PC-3 (cell line): ENCODE results near the gene RASAL2. TPM values are rescaled to one million over a fixed set of nuclear protein-coding genes. Genes with fewer than 3 reads are reported as not detected.

Experiments used
- ATAC-seq: fragments of 200-7000 bp; cut with Tn5 transposase; 2 replicates; pipeline ENCODE4 v1.9.1; 2020; ENCODE audit warnings: mild to moderate bottlenecking, moderate library complexity
- BruUV-seq: library from RNA; stranded (reverse); fragments of 400-500 nt; replicated peaks from 2 replicates; lab custom pipeline; 2021; lab: Mats Ljungman, UMichigan
- CTCF ChIA-PET: fragments of 300-600 bp; sonication (Branson Sonifier 250); formaldehyde crosslinking; loops from one replicate; lab custom pipeline; 2022; ENCODE audit warnings: antibody characterized with exemption; lab: Charles Lee
- POLR2A ChIA-PET: fragments of 300-600 bp; sonication (Branson Sonifier 250); formaldehyde crosslinking; loops from one replicate; lab custom pipeline; 2022; ENCODE audit warnings: antibody characterized with exemption; ENCODE audit not compliant: unreplicated experiment; lab: Charles Lee
- DNase-seq: peaks from one replicate; pipeline ENCODE4 v3.0.0-alpha.2; 2015
- H2AFZ ChIP-seq: fragments of 300-600 bp; sonication (generic); 2 replicates; pipeline ENCODE4 v1.6.0; 2016; ENCODE audit warnings: antibody characterized with exemption, low read length
- H3F3A ChIP-seq: fragments of 300-600 bp; sonication (generic); one replicate; pipeline ENCODE4 v1.6.0; 2017; ENCODE audit warnings: antibody characterized with exemption, low read length, control low read depth, mild to moderate bottlenecking; ENCODE audit not compliant: unreplicated experiment
- H3K27ac ChIP-seq: fragments of 300-600 bp; sonication (generic); 2 replicates; pipeline ENCODE4 v1.5.1; 2016; ENCODE audit warnings: mild to moderate bottlenecking, low read length
- H3K27me3 ChIP-seq: fragments of 300-600 bp; sonication (generic); 2 replicates; pipeline ENCODE4 v1.6.1; 2016; ENCODE audit warnings: low read length, mixed read lengths
- H3K36me3 ChIP-seq: fragments of 300-600 bp; sonication (generic); 2 replicates; pipeline ENCODE4 v1.6.1; 2016; ENCODE audit warnings: low read depth, mixed run types, low read length, mixed read lengths
- H3K4me1 ChIP-seq: fragments of 300-600 bp; sonication (generic); 2 replicates; pipeline ENCODE4 v1.5.1; 2016; ENCODE audit warnings: low read length; ENCODE audit not compliant: insufficient read depth
- H3K4me2 ChIP-seq: fragments of 300-600 bp; sonication (generic); 2 replicates; pipeline ENCODE4 v1.6.0; 2016; ENCODE audit warnings: low read length
- H3K4me3 ChIP-seq: fragments of 300-600 bp; sonication (generic); 2 replicates; pipeline ENCODE4 v1.5.1; 2016; ENCODE audit warnings: mild to moderate bottlenecking, low read length, mixed read lengths
- H3K79me2 ChIP-seq: fragments of 300-600 bp; sonication (generic); 2 replicates; pipeline ENCODE4 v1.6.1; 2017; ENCODE audit warnings: low read length, mixed read lengths
- H3K9ac ChIP-seq: fragments of 300-600 bp; sonication (generic); 2 replicates; pipeline ENCODE4 v1.6.0; 2016; ENCODE audit warnings: mild to moderate bottlenecking, low read length
- H3K9me2 ChIP-seq: fragments of 300-600 bp; sonication (generic); replicated peaks from 2 replicates; pipeline ENCODE4 v1.6.1; 2016; ENCODE audit warnings: mixed run types, low read length, mixed read lengths
- H3K9me3 ChIP-seq: fragments of 300-600 bp; sonication (generic); 2 replicates; pipeline ENCODE4 v1.6.1; 2016; ENCODE audit warnings: low read length, mixed read lengths
- H4K20me1 ChIP-seq: fragments of 300-600 bp; sonication (generic); 2 replicates; pipeline ENCODE4 v1.6.1; 2016; ENCODE audit warnings: low read length, mixed read lengths
- EZH2 ChIP-seq: fragments of 300-600 bp; sonication (generic); IDR thresholded peaks from one replicate; pipeline ENCODE4 v1.6.1; 2017; ENCODE audit warnings: antibody characterized with exemption, mild to moderate bottlenecking, low read length; ENCODE audit not compliant: unreplicated experiment
- EZH2phosphoT487 ChIP-seq: fragments of 300-600 bp; sonication (generic); IDR thresholded peaks from 2 replicates; pipeline ENCODE4 v1.6.1; 2018; ENCODE audit warnings: mild to moderate bottlenecking, antibody characterized with exemption, low read length, borderline replicate concordance
- intact Hi-C: fragments of 100-400 bp; cut with micrococcal nuclease; formaldehyde crosslinking; loops from 2 replicates; pipeline ENCODE4 v1.9.0; 2023
- total RNA-seq: library from RNA; depleted of rRNA; stranded (reverse); fragments of >200 nt; gene quantifications from 2 replicates; pipeline ENCODE4 v1.2.3, GENCODE V29; 2014
- TF ChIP-seq, protein P1 (sequence below): fragments of 300-600 bp; sonication (generic); conservative IDR thresholded peaks from 2 replicates; pipeline ENCODE4 v1.5.1; 2017; ENCODE audit warnings: antibody characterized with exemption, low read depth, mild to moderate bottlenecking, low read length

The RASAL2 gene
- total RNA-seq, 1 experiment from 2014 or later = 7.9 TPM

DNA sequence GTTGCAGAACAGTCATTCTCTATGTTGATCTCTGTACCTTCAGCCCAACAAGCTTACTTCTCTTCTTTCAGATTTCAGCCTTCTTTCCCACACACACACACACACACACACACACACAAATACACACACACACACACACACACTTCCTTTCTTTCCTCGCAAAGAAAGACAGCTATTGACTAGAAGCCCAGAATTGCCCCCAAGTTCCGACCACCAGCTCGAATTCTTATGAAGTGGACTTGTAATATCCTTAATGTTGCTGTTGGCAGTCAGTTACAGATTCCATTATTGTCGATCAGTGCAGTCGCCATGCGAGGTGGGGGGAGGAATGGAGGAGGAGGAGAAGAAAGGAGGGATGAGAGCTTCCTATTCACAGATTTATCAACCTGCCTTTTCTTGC lies 277.3 kb downstream of the RASAL2 start:
- Histone ChIP-seq H3K9me2 (no peaks in the 10 kb centered on the region), H3K79me2 (no peaks in the 10 kb centered on the region), H3K4me3 (no peak overlapping the region), H3F3A (no peaks in the 10 kb centered on the region), H3K9ac (no peak overlapping the region), H3K9me3 (no peaks in the 10 kb centered on the region), H3K27me3 (no peaks in the 10 kb centered on the region), H3K4me1 (peaks cover 1% of the 10 kb centered on the region; the same call in 1 of the 2 replicates), H3K36me3 (no peaks in the 10 kb centered on the region), H4K20me1 (no peaks in the 10 kb centered on the region), H2AFZ (no peak overlapping the region), H3K27ac (no peak overlapping the region), H3K4me2 (no peak overlapping the region)
- POLR2A ChIA-PET = interaction anchor here (0.6 kb wide), 1 partner anchor 51 kb away, joined by 3 read pairs; no protein-coding TSS in a partner anchor
- ATAC-seq = no peak
- no TSS peak for BruUV-seq
- TF ChIP-seq EZH2phosphoT487 (no peak), EZH2 (no peak)
- TF ChIP-seq, protein P1, sequence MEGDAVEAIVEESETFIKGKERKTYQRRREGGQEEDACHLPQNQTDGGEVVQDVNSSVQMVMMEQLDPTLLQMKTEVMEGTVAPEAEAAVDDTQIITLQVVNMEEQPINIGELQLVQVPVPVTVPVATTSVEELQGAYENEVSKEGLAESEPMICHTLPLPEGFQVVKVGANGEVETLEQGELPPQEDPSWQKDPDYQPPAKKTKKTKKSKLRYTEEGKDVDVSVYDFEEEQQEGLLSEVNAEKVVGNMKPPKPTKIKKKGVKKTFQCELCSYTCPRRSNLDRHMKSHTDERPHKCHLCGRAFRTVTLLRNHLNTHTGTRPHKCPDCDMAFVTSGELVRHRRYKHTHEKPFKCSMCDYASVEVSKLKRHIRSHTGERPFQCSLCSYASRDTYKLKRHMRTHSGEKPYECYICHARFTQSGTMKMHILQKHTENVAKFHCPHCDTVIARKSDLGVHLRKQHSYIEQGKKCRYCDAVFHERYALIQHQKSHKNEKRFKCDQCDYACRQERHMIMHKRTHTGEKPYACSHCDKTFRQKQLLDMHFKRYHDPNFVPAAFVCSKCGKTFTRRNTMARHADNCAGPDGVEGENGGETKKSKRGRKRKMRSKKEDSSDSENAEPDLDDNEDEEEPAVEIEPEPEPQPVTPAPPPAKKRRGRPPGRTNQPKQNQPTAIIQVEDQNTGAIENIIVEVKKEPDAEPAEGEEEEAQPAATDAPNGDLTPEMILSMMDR = no peak
- DNase-seq = no peak
- CTCF ChIA-PET = no interaction called here
- intact Hi-C loops = no loop called here

DNA sequence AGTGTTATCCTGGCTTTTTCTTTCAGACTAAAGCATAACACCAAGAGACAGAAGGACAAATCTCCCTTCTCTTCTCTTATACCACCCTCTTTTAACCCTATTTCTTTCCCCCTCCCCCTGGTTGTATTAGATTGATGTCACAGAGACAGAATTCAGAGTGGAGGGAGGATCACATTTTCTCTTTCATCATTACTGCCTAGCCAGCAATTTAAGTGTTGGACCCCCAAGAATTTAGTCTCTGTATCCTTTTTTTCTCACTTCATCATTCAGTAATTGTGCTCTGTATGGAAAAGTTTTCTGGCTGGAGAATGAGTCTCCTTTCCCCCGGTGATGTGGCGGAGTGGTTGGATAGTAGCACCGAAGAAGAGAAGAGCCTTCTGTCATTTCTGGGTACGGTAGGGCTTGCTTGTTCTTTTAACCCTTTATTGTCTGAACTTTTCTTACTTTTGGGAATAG lies 278.1 kb downstream of the RASAL2 start:
- Histone ChIP-seq H3K9me2 (no peaks in the 10 kb centered on the region), H3K9me3 (no peaks in the 10 kb centered on the region), H3K4me2 (no peak overlapping the region), H3K27ac (no peak overlapping the region), H4K20me1 (no peaks in the 10 kb centered on the region), H3F3A (no peaks in the 10 kb centered on the region), H3K27me3 (no peaks in the 10 kb centered on the region), H3K4me1 (no peaks in the 10 kb centered on the region), H3K9ac (no peak overlapping the region), H3K79me2 (no peaks in the 10 kb centered on the region), H3K4me3 (no peak overlapping the region), H3K36me3 (no peaks in the 10 kb centered on the region), H2AFZ (no peak overlapping the region)
- BruUV-seq = no TSS peak
- intact Hi-C loops = no loop called here
- no peak for TF ChIP-seq EZH2phosphoT487
- TF ChIP-seq, protein P1 = no peak
- no peak for TF ChIP-seq EZH2
- no peak for ATAC-seq
- DNase-seq = no peak
- ChIA-PET CTCF (no interaction called here), POLR2A (no interaction called here)

DNA sequence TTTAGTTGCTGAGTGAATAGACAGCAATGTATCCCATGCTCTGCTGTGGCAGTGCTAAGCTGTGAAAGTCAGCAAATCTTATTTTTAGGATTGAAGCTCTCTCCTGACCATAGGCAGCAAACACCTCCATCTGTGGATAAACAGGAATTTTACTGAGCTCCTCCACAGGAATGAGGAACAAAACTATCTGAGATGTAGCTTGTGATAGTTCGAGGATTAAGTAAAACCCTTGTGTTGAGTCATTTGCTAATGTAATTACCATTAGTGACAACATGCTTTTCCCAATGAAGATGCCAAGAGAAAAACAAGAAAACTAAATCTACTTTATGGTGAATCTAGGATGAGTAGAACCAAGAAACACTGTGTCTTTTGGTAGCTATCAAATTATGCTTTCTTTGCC lies 280.1 kb downstream of the RASAL2 start:
- H3K9me3 ChIP-seq = no peaks in the 10 kb centered on the region
- no peaks in the 10 kb centered on the region for H3K4me1 ChIP-seq
- TF ChIP-seq, protein P1 = no peak
- no peak for TF ChIP-seq EZH2
- TF ChIP-seq EZH2phosphoT487 = no peak
- POLR2A ChIA-PET = no interaction called here
- no peaks in the 10 kb centered on the region for H3K36me3 ChIP-seq
- no TSS peak for BruUV-seq
- H3K4me3 ChIP-seq = no peak overlapping the region
- CTCF ChIA-PET = no interaction called here
- no peaks in the 10 kb centered on the region for H3K9me2 ChIP-seq
- intact Hi-C loops = no loop called here
- H3K79me2 ChIP-seq = no peaks in the 10 kb centered on the region
- H3K27ac ChIP-seq = no peak overlapping the region
- H3K9ac ChIP-seq = no peak overlapping the region
- ATAC-seq (no peak), DNase-seq (no peak)
- H3K27me3 ChIP-seq = no peaks in the 10 kb centered on the region
- no peak overlapping the region for H3K4me2 ChIP-seq
- no peaks in the 10 kb centered on the region for H4K20me1 ChIP-seq
- no peaks in the 10 kb centered on the region for H3F3A ChIP-seq
- H2AFZ ChIP-seq = no peak overlapping the region
